ENCODE results near the gene ASPSCR1. TPM values are rescaled to one million over a fixed set of nuclear protein-coding genes. Genes with fewer than 3 reads are reported as not detected.

The ASPSCR1 gene
- total and polyA plus RNA-seq, 2 of the 13 experiments (the other 11 are each of a cell fraction or from before 2014, with no cell fraction given): 274 to 314 TPM

- no peak for TF ChIP-seq GMEB2 (CRISPR knock-in tag; IDR thresholded peaks at IDR 0.05; ENCODE audit: low read depth)
- no peak for TF ChIP-seq ZFYVE20 (CRISPR knock-in tag; IDR thresholded peaks at IDR 0.05; ENCODE audit: borderline replicate concordance, low read depth)
- TF ChIP-seq ZBTB34 (CRISPR knock-in tag; IDR thresholded peaks at IDR 0.05): no peak
- TF ChIP-seq POLR2AphosphoS2 (IDR thresholded peaks at IDR 0.05; ENCODE audit: low read depth, low read length): no peak
- peak; percentile 80; the same call in 1 of the 2 replicates for TF ChIP-seq KDM4B (CRISPR knock-in tag; IDR thresholded peaks at IDR 0.05)
- no peak for TF ChIP-seq RBM22 (optimal IDR thresholded peaks at IDR 0.05; ENCODE audit: low read length)
- TF ChIP-seq ZZZ3 (CRISPR knock-in tag; IDR thresholded peaks at IDR 0.05; ENCODE audit: borderline replicate concordance): no peak
- no peak for TF ChIP-seq TCF12 (IDR thresholded peaks at IDR 0.05)
- TF ChIP-seq TCF12 (CRISPR knock-in tag; IDR thresholded peaks at IDR 0.05): peak; percentile 84; the same call in 1 of the 2 replicates
- peak; percentile 51; the same call in 1 of the 2 replicates for TF ChIP-seq CREBL2 (CRISPR knock-in tag; IDR thresholded peaks at IDR 0.05; ENCODE audit: borderline replicate concordance)
- no peak for TF ChIP-seq HOXA7 (CRISPR knock-in tag; IDR thresholded peaks at IDR 0.05)
- no peak for TF ChIP-seq MLXIP (CRISPR knock-in tag; IDR thresholded peaks at IDR 0.05; ENCODE audit: borderline replicate concordance)
- 0 out of 2 replicates have a peak, but pooled peaks have one; percentile 51 for TF ChIP-seq PAWR (CRISPR knock-in tag; IDR thresholded peaks at IDR 0.05; ENCODE audit: borderline replicate concordance)
- 0 out of 2 replicates have a peak, but pooled peaks have one; percentile 42 for TF ChIP-seq ZNF713 (CRISPR knock-in tag; IDR thresholded peaks at IDR 0.05)
- no peak for TF ChIP-seq HHEX (CRISPR knock-in tag; IDR thresholded peaks at IDR 0.05)
- TF ChIP-seq DMAP1 (CRISPR knock-in tag; IDR thresholded peaks at IDR 0.05): peak; percentile 73
- no peak for TF ChIP-seq ZNF605 (CRISPR knock-in tag; IDR thresholded peaks at IDR 0.05)
- no peak for TF ChIP-seq MBNL3 (CRISPR knock-in tag; conservative IDR thresholded peaks at IDR 0.05)
Measured at GRCh38 chr17:82037092-82037888, 59.9 kb downstream of the ASPSCR1 start, which contains the start of gene DCXR (continued).
